GM18868 (cell line): ENCODE measurements around the gene TRAF3.

Source experiments
- ATAC-seq: cut with Tn5 transposase; IDR thresholded peaks from one replicate; pipeline ENCODE4 v1.9.1; 2021; ENCODE audit warnings: mild to moderate bottlenecking, moderate library complexity; ENCODE audit not compliant: unreplicated experiment

The TRAF3 gene

DNA sequence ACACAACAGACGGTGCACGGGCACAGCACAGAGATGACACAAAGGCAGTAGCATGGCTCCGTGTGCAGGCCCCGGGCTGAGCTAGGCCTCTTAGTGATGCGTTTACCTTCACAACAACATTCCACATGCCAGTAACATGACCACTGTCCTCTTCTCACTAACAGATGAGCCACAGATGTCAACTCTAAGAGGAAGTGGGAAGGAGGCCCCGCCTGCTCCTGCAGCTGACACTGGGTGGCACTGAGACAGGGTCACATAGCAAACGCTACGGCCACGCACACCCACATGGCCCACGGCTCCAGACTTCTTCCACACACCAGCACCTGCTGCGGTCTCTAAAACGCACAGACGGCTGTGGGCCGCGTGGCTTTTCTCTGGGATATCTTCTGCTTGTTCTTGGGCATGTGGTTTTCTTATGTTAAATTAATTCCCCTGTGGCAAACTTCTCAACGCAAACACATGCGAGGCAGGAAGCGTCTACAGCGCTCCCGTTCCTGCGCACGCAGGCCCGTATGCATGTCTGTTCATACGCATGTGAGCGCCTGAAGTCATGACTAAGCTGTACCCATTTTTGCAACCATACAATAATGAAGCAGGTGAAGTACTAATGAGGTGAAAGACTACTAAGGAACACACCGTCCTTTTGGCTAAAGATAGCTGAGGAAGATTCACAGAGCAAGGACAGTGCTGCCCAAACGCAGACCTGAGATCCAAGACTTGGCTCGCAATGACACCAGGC is 172.0 kb downstream of the TRAF3 start:
- ATAC-seq: peak; percentile 49

DNA sequence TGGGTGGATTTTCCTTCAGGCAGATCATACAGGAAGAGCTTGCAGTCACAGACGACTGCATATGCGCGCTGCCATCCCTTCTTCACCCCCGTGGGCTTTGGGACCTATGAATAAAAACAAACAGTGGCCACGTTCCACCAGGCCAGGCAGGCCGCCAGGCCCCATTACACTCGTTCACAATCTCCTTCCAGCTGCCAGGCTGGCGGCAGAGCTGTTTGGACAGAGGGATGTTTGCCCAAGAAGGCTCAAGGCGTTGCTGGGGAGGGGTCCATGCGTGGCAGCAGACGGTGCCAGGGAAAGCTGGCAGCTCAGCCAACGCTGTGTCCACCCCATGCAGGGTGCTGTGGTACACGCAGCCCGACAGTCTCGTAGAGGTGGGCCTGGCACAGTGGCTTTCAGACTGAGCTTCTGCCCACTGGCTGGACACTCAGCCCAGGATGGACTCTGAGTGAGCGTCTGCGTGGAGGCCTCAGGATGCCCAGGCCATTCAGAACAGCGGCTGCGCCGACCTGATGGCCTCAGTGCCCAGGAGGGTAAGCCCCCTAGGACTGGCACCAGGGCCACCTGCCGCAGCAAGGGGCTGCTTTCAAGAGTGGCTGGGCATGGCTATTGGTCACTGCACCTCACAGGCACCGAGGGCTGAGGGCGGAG is 172.7 kb downstream of the TRAF3 start:
- no peak for ATAC-seq

DNA sequence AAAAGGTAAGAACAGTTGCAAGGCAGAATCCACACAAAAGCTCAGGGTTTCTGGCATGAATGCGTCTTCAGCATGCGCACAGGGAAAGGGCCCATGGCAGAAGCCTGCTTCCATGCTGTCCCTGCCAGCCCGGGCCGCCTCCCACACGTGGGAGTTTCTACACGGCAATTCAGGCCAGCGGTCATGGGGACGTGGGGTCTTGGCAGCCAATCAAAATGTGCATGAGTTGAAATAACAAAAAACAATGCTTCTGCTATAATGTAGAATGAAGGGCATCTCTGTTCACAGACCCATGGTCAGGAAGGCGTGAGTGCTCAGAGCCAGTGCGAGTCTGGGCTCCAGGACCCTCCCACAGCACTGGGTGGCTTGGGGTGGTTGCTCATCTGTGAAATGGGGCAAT is 173.8 kb downstream of the TRAF3 start:
- ATAC-seq: no peak

DNA sequence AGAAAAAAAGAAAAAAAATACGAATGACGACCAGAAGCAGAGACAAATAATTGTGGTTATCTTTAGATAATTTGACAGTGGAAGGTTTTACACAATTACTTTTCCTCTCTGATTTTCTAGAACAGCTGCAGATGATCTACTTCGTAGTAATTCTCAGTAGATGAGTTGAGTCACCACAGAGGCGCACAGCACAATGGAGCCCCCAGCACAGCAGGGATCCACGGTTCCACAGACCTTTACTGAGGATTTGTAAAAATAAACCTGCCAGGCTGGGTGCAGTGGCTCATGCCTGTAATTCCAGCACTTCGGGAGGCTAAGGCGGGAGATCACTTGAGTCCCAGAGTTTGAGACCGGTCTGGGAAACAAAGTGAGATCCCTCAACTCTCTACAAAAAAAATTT is 174.6 kb downstream of the TRAF3 start:
- ATAC-seq: no peak

DNA sequence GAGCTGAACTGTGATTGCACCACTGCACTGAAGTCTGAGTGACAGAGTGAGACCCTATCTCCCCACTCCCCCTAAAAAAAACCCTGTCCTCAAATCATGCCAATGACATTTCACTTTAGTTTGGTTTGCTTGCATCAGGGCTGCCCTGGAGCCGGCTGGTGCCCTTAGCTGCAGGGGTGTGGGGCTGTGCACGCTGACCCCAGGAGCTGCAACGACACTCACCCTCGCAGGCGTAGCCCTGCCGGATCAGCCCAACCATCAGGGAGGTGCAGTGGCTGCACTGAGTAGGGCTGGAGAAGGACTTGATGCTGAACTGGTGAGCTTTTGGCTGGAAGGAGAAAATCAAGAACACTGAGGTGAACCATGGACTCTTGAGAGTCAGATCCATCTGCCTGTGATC is 175.0 kb downstream of the TRAF3 start:
- ATAC-seq: no peak

DNA sequence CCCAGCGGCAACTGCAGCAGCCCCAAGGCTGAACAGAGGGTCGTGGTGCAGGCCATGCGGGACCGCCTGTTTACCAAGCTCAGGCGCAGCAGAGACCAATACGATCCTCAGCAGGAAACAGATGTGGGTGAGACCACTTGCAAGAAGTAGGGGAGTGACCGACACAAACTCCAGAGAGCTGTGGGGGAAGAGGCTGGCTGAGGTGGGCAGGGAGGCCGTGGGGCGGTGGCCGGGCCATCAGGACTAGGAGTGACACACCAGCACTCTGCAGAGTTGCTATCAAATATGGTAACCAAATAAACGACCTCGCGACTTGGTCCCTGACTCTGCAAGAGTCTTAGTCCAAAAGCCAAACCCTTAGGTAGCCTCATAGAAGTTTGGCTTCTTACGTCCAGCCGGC is 175.9 kb downstream of the TRAF3 start:
- no peak for ATAC-seq

DNA sequence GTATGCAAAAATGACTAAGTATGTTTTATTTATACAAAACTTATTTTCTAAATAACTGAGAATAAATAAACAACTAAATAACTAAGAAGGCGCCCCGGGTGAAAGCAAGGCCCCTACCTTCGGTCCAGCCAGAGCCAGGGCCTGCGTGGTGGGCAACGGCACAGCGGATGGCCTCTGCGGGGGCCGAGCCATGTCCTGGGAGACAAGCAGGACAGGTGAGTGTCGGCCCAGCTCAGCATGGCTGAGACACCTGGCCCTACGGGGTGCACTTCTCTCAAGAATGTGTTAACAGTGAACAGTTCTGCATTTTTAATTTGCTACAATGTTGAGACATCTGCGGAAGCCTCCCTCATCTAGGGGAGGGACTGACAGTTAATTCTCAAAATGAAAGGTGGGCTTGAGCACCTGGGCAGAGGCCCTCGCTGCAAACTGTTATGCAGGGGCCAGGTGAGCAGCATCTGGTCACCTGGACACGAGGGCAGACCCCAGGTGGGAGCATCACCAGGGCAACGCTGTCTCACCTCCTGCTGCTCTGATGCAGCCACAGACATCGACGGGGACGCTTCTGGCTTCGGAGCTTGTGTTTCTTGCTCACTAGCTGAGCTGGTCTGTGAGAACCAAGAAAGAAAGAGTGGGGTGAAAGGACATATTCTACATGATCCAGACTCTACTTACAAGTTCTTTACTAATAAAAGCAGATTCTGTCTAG is 177.0 kb downstream of the TRAF3 start:
- ATAC-seq: no peak

DNA sequence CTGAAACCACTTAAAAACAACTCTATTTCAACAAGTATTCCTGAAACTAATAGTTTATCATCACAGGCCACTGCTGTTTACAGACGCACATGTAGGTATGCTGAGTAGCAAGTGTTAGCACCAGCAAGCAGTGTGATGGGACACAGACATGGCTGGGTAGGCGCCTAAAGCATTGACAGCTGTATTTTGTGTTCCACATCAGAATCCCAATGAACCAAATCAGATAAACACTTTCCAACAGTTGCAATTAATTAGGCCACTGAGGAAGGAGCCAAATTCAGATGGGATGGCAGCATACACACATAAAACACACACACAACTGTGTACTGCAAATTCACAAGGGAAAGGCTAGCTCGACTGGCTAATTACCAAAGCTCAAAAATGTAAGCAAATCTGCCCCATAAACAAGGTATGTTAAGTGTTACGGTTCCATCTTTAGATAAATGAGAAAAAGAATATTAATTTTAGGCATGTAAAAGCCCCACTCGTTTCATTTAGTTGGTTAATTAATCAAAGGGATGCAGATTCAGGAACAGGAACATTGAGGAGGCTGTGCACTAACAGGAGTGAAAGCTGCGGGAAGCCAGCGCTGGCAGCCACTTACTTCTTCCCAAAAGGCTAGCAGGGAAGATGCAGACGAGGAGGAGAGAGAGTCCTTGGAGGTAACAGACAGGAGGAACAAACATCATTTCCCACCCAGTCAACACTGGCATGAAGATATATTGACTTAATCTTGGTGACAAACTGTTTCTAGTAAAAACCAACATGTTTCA is 178.6 kb downstream of the TRAF3 start:
- no peak for ATAC-seq

DNA sequence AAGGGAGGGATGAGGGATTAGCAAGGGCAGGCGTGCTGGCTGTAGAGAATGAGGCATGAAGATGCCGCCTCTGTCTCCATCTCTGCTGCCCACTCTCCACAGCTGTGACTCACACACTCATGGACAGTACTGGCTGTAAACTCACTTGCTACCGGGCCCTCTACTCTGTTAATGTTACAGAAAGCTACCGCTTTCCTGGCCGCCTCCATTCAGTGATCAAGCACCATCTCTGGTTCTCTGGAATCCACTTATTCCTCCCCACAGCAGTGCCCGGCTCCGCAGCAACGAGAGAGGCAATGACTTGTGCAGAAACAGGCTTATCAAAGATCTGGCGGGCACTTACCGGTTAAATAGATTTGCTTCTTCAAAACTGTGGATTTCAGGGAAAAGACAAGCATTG is 180.0 kb downstream of the TRAF3 start:
- ATAC-seq: no peak

DNA sequence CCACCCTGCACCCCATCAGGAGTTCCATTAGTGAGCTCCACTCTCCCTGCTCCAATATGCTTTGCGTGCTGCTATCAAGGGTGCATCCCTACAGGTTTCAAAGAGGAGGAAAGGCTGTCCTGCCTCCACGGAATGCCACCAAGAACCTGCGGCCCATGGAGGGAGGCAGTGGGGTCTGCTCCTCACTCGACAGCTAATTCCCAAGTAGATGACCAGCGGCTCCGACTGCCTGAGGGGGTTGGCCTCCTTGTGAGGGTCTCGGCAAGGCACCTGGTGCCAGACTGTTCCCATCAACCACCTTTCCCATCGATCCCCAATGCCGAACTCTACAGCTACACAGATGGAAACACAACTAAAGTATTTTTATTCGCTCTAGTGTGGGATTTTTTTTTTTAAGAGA is 181.2 kb downstream of the TRAF3 start:
- no peak for ATAC-seq
